HG02678 (cell line): ENCODE measurements around the gene IGF1R.

ENCODE experiments used
- ATAC-seq: cut with Tn5 transposase; IDR thresholded peaks from one replicate; pipeline ENCODE4 v1.9.1; 2021; ENCODE audit warnings: mild to moderate bottlenecking, moderate library complexity; ENCODE audit not compliant: unreplicated experiment

Gene IGF1R

GRCh38 chr15:98724048-98724447, 75.7 kb downstream of the IGF1R start:
- ATAC-seq = no peak

GRCh38 chr15:98724494-98724893, 76.2 kb downstream of the IGF1R start:
- ATAC-seq = no peak

- ATAC-seq = no peak
These were observed 77.5 kb downstream of the IGF1R start for GRCh38 chr15:98725874-98726273.

GRCh38 chr15:98727115-98728040, 79.0 kb downstream of the IGF1R start:
- no peak for ATAC-seq

- ATAC-seq = no peak
These were observed 79.9 kb downstream of the IGF1R start for GRCh38 chr15:98728082-98728810.

- ATAC-seq = no peak
These were observed 80.4 kb downstream of the IGF1R start for GRCh38 chr15:98728811-98729160.

GRCh38 chr15:98729446-98730042, 81.2 kb downstream of the IGF1R start:
- no peak for ATAC-seq

GRCh38 chr15:98730860-98731711, 82.7 kb downstream of the IGF1R start:
- no peak for ATAC-seq

- ATAC-seq = no peak
These were observed 83.5 kb downstream of the IGF1R start for GRCh38 chr15:98731712-98732450.

GRCh38 chr15:98733098-98733497, 84.8 kb downstream of the IGF1R start:
- no peak for ATAC-seq

GRCh38 chr15:98734466-98735199, 86.3 kb downstream of the IGF1R start:
- no peak for ATAC-seq

GRCh38 chr15:98735304-98735703, 87.0 kb downstream of the IGF1R start:
- ATAC-seq = no peak

GRCh38 chr15:98735895-98736617, 87.7 kb downstream of the IGF1R start:
- no peak for ATAC-seq

GRCh38 chr15:98737159-98737558, 88.8 kb downstream of the IGF1R start:
- ATAC-seq = no peak

GRCh38 chr15:98737721-98738120, 89.4 kb downstream of the IGF1R start:
- no peak for ATAC-seq

- ATAC-seq = no peak
These were observed 90.5 kb downstream of the IGF1R start for GRCh38 chr15:98738689-98739401.

- peak; percentile 50 for ATAC-seq
These were observed 92.0 kb downstream of the IGF1R start for GRCh38 chr15:98740295-98740694.

- ATAC-seq = peak; percentile 57
These were observed 92.6 kb downstream of the IGF1R start for GRCh38 chr15:98740963-98741362.
